ENCODE results near the gene RAB30.

Gene RAB30, protein sequence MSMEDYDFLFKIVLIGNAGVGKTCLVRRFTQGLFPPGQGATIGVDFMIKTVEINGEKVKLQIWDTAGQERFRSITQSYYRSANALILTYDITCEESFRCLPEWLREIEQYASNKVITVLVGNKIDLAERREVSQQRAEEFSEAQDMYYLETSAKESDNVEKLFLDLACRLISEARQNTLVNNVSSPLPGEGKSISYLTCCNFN

DNA sequence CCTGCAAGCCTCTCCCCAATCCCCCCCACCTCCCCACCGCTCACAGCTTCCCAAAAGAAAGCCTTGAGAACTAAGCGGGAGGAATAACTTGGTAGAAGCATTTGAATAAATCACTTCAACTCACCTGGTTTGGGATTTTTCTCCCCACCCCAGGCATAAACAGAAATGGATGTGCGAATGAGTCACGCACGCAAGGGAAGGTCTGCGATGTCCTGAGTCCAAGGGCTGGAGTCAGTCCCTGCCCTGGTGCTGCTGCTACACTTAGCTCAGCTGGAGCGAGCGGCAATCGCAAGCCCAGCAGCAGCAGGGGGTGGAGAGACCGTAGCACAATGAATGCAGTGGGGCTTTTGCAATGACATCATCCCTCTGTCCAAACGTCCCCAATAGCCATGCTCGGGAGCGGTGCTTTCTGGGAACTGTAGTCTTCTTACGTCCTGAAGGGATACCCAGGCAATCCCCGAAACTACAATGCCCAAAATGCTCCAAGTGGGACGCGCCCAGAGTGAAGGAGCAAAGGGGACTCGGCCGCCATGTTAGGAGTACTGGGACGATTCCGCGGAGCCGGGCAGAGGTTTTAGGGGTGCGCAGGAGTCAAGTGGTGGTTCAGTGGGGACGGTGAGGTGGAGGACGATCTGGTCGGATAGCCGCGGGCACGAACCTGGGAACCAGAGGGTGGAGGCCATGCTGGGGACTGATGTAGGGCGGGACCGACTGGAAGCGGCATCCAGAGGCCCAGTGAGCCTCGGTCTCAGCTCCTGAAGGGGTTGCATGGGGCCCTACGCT lies at the start of gene RAB30:
TSS of gene RAB30 (minus strand) at position 331 of the 783 bp plus-strand sequence. CDS start 74,581 bp downstream, outside the sequence.
- TF ChIP-seq, protein P1, sequence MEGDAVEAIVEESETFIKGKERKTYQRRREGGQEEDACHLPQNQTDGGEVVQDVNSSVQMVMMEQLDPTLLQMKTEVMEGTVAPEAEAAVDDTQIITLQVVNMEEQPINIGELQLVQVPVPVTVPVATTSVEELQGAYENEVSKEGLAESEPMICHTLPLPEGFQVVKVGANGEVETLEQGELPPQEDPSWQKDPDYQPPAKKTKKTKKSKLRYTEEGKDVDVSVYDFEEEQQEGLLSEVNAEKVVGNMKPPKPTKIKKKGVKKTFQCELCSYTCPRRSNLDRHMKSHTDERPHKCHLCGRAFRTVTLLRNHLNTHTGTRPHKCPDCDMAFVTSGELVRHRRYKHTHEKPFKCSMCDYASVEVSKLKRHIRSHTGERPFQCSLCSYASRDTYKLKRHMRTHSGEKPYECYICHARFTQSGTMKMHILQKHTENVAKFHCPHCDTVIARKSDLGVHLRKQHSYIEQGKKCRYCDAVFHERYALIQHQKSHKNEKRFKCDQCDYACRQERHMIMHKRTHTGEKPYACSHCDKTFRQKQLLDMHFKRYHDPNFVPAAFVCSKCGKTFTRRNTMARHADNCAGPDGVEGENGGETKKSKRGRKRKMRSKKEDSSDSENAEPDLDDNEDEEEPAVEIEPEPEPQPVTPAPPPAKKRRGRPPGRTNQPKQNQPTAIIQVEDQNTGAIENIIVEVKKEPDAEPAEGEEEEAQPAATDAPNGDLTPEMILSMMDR (IDR thresholded peaks at IDR 0.05) = no peak

DNA sequence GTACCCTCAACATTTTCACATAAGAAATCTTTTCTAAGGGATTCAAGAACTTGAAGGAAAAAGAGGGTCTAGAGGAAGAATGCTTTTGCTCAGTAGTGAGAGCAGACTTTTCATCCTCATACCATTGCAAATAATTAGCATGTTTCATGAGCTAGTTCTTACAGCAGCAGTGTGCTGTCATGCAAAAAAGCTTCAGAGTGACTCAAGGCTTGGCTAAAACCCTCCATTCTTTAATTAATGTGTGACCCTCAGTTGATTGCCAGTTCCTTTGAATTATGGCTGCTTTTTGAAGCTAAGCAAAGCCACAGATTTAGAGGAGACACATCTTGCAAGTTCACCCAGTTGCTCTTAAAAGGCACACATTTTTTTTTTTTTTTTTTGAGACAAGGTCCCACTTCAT lies 48.6 kb upstream of the RAB30 start:
- TF ChIP-seq, protein P1 (IDR thresholded peaks at IDR 0.05) = no peak

DNA sequence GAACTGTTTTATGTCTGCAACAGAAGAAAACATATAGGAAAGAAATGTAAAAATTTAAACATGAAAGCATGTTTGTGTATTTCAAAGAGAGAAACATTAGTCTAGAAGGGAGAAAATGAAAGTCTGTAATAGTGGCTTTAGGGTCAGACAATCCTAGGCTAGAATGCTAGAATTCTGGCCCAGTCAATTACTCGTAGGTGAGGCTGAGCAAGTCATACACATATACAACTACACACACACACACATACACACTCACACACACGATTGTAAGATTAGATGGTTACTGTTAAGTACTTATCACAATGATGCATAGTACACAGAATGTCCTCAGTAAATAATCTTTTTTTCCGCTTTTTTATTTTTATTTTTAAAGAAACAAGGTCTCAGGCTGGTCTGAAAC lies 47.5 kb upstream of the RAB30 start:
- TF ChIP-seq, protein P1 (IDR thresholded peaks at IDR 0.05) = no peak

DNA sequence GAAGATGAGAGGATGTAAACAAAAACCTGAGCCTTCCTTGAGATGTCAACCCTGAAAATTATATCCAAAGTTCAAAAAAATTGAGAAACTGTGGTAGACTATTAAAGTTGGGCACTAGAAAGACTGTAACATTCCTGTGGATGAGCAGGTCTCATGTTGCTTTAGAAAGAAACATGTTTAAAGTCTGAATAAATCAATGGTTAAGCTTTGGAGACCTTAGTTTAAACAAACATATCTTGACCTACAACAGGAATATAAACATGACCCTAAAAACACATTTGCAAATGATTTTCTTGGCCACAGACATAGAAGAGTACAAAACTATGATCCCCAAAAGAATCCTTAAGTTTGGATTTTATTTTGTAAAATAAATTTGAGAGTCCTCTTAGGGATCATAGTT lies 47.1 kb upstream of the RAB30 start:
- TF ChIP-seq, protein P1 (IDR thresholded peaks at IDR 0.05) = no peak

DNA sequence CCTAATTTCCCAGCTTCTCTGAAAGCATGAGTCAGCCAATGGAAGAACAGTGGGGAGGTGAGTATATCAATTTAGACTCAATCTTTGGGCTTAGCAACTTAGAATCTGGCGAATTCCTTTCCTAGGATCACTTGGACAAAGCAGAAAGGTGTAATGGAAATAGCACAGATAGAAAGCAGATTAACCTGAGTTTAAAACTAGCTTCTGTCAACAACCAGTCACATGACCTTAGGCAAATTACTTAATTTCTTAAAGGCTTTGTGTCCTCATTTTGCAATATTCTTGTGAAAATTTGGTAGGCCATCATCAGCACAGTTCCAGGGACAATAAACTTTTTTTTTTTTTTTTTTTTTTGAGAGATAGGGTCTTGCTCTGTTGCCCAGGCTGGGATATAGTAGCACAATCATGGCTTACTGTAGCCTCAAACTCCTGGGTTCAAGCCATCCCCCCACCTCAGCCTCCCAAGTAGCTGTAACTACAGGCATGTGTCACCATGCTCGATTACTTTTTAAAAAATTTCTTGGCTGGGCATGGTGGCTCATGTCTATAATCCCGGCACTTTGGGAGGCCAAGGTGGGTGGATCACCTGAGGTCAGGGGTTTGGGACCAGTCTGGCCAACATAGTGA lies 44.4 kb upstream of the RAB30 start:
- TF ChIP-seq, protein P1 (IDR thresholded peaks at IDR 0.05) = no peak

DNA sequence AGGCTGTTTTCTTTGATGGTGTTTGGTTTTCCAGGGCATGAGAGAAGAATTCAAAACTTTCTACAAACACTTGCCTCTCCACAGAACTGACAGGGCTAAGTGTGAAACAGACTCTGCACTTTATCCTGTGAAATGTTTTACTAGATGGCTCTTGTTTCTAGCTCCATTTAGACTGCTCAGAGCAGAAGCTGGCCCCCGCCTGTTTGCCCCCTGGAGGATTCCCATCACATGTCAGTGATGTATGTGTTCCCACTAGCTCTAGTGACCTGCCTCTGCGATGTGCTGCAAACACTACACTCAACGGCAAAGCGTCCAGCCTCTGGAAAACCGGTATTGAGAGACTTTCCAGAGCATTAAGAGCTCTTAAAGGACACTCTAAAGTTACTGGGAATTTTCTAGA lies 43.9 kb upstream of the RAB30 start:
- TF ChIP-seq, protein P1 (IDR thresholded peaks at IDR 0.05) = no peak

DNA sequence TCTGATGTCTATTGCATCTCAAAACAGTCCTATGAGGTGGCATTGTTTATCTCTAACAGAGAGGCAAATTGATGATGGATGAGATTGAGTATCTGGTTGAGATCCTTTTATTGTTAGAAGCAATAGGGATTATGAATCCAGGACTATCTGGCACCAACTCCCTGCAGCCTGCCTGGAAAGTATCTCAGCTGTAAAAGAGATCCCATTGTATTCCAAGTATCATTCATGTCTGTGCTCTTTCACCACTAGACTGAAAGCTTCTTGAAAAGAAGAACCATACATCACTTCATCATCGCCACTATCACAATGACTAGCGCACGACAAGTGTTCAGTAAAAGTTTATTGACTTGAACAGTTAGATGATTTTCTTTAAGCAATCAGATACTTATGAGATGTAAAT lies 43.3 kb upstream of the RAB30 start:
- TF ChIP-seq, protein P1 (IDR thresholded peaks at IDR 0.05) = no peak

Measured in LNCAP (cell line).